ENCODE results near the gene RAI1.

- TF ChIP-seq CTCF (IDR thresholded peaks at IDR 0.05 in 8 of 11, conservative IDR thresholded peaks at IDR 0.05 in 3 of 11) (no peak), POLR2A (IDR thresholded peaks at IDR 0.05) (no peak), POLR2AphosphoS5 (IDR thresholded peaks at IDR 0.05) (no peak)
These were observed 134.4 kb downstream of the RAI1 start for GRCh38 chr17:17815436-17816200.

All from spleen (tissue), 7 donors.